HG03060 (cell line): Measurements from ENCODE around the gene ZNF700.
"Not testable (repeated sequence)": the region's sequence is repeated elsewhere in the genome, so short reads cannot be mapped to it uniquely, and the experiment has no call there.

ENCODE experiments used
- ATAC-seq: cut with Tn5 transposase; IDR thresholded peaks from one replicate; pipeline ENCODE4 v1.9.1; 2021; ENCODE audit warnings: low read depth, moderate number of reproducible peaks; ENCODE audit not compliant: unreplicated experiment

The ZNF700 gene

GRCh38 chr19:11986754-11987153, 61.8 kb downstream of the ZNF700 start:
- ATAC-seq, result no peak

DNA sequence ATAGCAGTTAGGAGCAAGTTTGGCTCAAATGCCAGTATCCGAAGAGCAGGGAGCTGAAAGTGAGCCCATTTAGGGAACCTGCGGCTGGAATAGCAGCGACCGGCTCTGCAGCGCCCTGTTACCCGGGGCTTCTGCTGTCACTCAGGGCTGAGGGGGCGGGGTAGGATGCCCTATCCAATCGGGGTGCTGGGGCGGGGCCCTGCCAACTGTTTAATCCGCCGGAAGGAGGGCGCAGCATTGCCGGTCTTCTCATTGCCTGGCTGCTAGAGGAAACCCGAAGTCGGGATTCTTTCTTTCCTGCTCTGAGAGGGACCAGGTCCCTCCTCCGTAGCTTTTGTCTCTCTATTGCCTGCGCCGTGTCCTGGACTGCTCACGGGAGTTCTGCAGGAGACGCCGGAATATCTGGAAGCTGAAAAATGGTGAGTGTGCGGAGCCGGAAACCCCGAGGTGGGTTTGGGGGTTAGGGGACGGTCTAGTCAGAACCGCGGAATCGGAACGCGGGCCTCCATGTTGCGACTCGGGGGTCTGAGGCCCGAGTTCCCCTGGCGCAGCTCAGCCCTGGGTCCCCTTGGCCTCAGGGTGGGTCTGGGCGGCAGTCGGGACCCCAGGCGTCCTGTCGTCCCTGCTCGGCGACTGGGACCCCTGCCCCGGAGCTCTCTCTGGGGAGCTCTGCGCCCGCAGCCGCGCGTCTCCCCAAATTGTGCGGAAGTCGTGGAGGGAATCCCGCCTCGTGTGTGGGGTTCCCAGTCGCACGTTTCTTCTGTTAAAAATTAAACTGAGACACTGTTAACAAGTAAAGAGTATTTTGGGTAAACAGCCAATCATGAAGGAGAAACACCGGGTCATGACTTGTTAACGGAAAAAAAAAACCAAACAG, 62.7 kb downstream of the ZNF700 start:
- peak; percentile 37 for ATAC-seq

DNA sequence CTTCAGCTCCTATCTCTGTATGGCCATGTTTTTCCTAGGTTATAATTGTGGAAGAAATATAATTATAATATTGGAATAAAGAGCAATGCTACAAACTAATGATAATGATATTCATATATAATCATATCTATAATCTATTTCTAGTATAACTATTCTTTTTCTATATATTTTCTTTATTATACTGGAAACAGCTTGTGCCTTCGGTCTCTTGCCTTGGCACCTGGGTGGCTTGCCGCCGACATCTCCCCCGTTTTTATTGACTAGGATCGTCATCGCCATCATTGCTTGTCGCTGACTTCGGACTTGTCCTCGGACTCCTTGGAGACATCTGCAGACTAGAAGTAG, 64.2 kb downstream of the ZNF700 start:
- no peak for ATAC-seq

- not testable (repeated sequence) for ATAC-seq
Observed at GRCh38 chr19:11991921-11992320, 67.0 kb downstream of the ZNF700 start.

GRCh38 chr19:11995174-11995573, 70.3 kb downstream of the ZNF700 start:
- ATAC-seq, result no peak
